Activated CD8-positive, alpha-beta T cell treated with anti-CD3 and anti-CD28 coated beads, Interleukin-2, amount 10 ng/mL, durations not matched to agents 7 days and 5 days (primary cell): ENCODE results near the gene GALNT9. TPM values are rescaled to one million over a fixed set of nuclear protein-coding genes. Genes with fewer than 3 reads are reported as not detected.
"Not testable (repeated sequence)": the region's sequence is repeated elsewhere in the genome, so short reads cannot be mapped to it uniquely, and the experiment has no call there.

Source experiments
- ATAC-seq: fragments of 150-1000 bp; cut with Tn5 transposase; one replicate; pipeline ENCODE4 v1.10.0; 2021; ENCODE audit warnings: moderate library complexity
- CTCF ChIA-PET: fragments of 350-600 bp; sonication (Branson Sonifier 250); formaldehyde crosslinking; loops from one replicate; lab custom pipeline; 2021; ENCODE audit warnings: antibody characterized with exemption; lab: Charles Lee
- POLR2A ChIA-PET: fragments of 350-600 bp; sonication (Branson Sonifier 250); formaldehyde crosslinking; loops from one replicate; lab custom pipeline; 2021; ENCODE audit warnings: antibody characterized with exemption; lab: Charles Lee
- DNase-seq: peaks from one replicate; pipeline ENCODE4 v3.0.0-alpha.2; 2020
- H3K27ac Mint-ChIP-seq: one replicate; pipeline ENCODE4 v1.8.0; 2021; ENCODE audit warnings: mild to moderate bottlenecking, mixed read lengths
- H3K27me3 Mint-ChIP-seq: one replicate; pipeline ENCODE4 v1.8.0; 2021; ENCODE audit warnings: low read depth, mixed read lengths
- H3K36me3 Mint-ChIP-seq: one replicate; pipeline ENCODE4 v1.8.0; 2021; ENCODE audit warnings: low read depth, mixed read lengths
- H3K4me1 Mint-ChIP-seq: one replicate; pipeline ENCODE4 v1.8.0; 2021; ENCODE audit warnings: low read depth, mixed read lengths
- H3K4me3 Mint-ChIP-seq: one replicate; pipeline ENCODE4 v1.8.0; 2021; ENCODE audit warnings: mild to moderate bottlenecking, mixed read lengths
- H3K9me3 Mint-ChIP-seq: one replicate; pipeline ENCODE4 v1.8.0; 2022; ENCODE audit warnings: mixed read lengths; ENCODE audit not compliant: insufficient read depth
- total RNA-seq, 2 experiments: library from RNA; stranded (reverse); gene quantifications; one replicate each; pipeline ENCODE4 v1.2.3, GENCODE V29; 2021

Gene GALNT9
- total RNA-seq, 2 experiments from 2014 or later: not detected

GRCh38 chr12:132365226-132365625 is 35.8 kb upstream of the GALNT9 start:
- no peaks in the 10 kb centered on the region for H3K4me1 Mint-ChIP-seq
- H3K9me3 Mint-ChIP-seq: no peaks in the 10 kb centered on the region
- H3K36me3 Mint-ChIP-seq: no peaks in the 10 kb centered on the region
- ATAC-seq (no peak), DNase-seq (no peak)
- H3K27me3 Mint-ChIP-seq: peaks cover under 1% of the 10 kb centered on the region
- POLR2A ChIA-PET: no interaction called here
- CTCF ChIA-PET: no interaction called here
- H3K4me3 Mint-ChIP-seq: no peak overlapping the region
- H3K27ac Mint-ChIP-seq: no peak overlapping the region

DNA sequence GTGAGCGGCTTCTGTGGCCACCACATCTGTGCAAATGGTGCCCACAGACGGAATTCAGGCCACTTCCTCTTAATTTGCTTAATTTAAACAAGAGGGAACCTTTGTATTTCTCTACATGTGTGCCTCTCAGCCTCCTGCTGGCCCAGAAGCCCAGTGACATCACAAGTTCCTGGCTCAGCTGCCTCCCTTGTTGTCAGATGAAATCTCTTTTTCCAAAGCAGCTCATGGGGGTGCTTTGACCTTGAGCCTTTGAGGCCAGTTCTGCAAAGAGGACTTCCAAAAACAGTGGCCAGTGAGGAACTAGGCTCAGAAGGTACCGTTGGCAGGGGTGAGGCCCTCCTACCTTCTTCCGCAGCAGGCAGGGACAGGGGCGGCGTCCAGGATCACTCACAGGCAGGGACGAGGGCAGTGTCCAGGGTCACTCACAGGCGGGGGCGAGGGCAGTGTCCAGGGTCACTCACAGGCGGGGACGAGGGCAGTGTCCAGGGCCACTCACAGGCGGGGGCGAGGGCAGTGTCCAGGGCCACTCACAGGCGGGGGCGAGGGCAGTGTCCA is 35.0 kb upstream of the GALNT9 start:
- H3K9me3 Mint-ChIP-seq: peaks cover 5% of the 10 kb centered on the region
- H3K27me3 Mint-ChIP-seq: no peaks in the 10 kb centered on the region
- POLR2A ChIA-PET: no interaction called here
- no peak overlapping the region for H3K4me3 Mint-ChIP-seq
- peaks cover 2% of the 10 kb centered on the region for H3K36me3 Mint-ChIP-seq
- no peaks in the 10 kb centered on the region for H3K4me1 Mint-ChIP-seq
- no peak for ATAC-seq
- no peak for DNase-seq
- CTCF ChIA-PET: no interaction called here
- no peak overlapping the region for H3K27ac Mint-ChIP-seq

- DNase-seq (no peak), ATAC-seq (no peak)
- no peak overlapping the region for H3K4me3 Mint-ChIP-seq
- no peak overlapping the region for H3K27ac Mint-ChIP-seq
- ChIA-PET POLR2A (no interaction called here), CTCF (no interaction called here)
- peaks cover 2% of the 10 kb centered on the region for H3K36me3 Mint-ChIP-seq
- H3K4me1 Mint-ChIP-seq: no peaks in the 10 kb centered on the region
- no peaks in the 10 kb centered on the region for H3K27me3 Mint-ChIP-seq
- H3K9me3 Mint-ChIP-seq: peaks cover 5% of the 10 kb centered on the region
Observed at GRCh38 chr12:132363661-132364347, 34.4 kb upstream of the GALNT9 start.

DNA sequence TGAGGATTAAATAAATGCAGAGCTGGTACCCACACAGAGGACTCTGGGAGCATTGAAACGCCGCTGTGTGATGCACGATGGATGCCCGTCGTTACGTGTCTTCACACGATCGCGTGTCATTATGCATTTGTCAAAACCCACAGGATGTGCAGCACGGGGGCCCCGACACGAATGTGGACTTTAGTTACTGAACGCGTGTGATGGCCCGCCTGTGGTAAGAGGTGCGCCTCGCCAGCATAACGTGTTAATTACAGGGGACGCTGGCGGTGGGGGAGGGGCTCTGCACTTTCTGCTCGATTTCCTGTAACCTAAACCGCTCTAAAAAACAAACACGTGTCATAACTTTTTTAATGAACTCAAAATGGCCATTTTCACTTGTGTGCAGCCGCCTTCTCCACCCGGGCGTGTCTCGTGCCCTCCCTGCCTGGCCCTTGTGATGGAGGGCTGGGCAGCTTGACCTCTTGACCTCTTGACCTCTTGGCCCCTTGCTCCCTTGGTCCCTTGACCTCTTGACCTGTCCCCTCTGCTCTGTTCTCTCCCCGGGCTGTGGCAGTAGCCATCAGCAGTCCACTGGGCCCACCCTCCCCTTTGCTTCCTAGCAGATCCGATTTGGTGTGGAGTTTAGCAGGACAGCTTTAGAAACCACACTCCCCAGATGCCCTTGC is 33.7 kb upstream of the GALNT9 start:
- Mint-ChIP-seq H3K4me3 (no peak overlapping the region), H3K27me3 (no peaks in the 10 kb centered on the region)
- ATAC-seq: no peak

GRCh38 chr12:132360906-132361777 is 31.8 kb upstream of the GALNT9 start:
- no peaks in the 10 kb centered on the region for H3K4me1 Mint-ChIP-seq
- no peak overlapping the region for H3K4me3 Mint-ChIP-seq
- DNase-seq (no peak), ATAC-seq (no peak)
- ChIA-PET CTCF (no interaction called here), POLR2A (no interaction called here)
- no peaks in the 10 kb centered on the region for H3K27me3 Mint-ChIP-seq
- H3K36me3 Mint-ChIP-seq: peaks cover 2% of the 10 kb centered on the region
- no peak overlapping the region for H3K27ac Mint-ChIP-seq
- H3K9me3 Mint-ChIP-seq: peaks cover 5% of the 10 kb centered on the region

More for the DNA sequence above, 33.7 kb upstream of the GALNT9 start:
- ChIA-PET CTCF (no interaction called here), POLR2A (no interaction called here)
- Mint-ChIP-seq H3K4me1 (no peaks in the 10 kb centered on the region), H3K36me3 (peaks cover 2% of the 10 kb centered on the region), H3K9me3 (peaks cover 5% of the 10 kb centered on the region), H3K27ac (no peak overlapping the region)
- no peak for DNase-seq

GRCh38 chr12:132360410-132360809 is 31.0 kb upstream of the GALNT9 start:
- Mint-ChIP-seq H3K27me3 (no peaks in the 10 kb centered on the region), H3K9me3 (peaks cover 5% of the 10 kb centered on the region)

DNA sequence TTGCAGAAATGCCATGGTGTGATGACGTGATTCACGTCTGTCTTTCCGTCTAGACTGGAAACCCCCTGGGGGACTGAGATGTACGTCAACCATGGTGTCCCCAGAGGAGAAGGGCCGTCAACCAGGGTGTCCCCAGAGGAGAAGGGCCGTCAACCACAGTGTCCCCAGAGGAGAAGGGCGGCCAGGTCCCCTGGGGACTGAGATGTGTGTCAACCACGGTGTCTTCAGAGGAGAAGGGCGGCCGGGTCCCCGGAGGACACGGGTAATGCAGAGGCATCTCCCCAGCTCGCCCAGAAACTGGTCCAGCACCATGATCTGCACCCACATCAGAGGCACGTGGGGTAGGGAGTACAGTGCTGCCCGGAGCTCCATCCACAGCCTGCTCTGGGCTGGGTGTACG is 30.6 kb upstream of the GALNT9 start:
- no peak for DNase-seq
- H3K27ac Mint-ChIP-seq: no peak overlapping the region
- H3K4me3 Mint-ChIP-seq: no peak overlapping the region
- peaks cover 5% of the 10 kb centered on the region for H3K9me3 Mint-ChIP-seq
- peaks cover 2% of the 10 kb centered on the region for H3K36me3 Mint-ChIP-seq
- ChIA-PET CTCF (no interaction called here), POLR2A (no interaction called here)
- no peaks in the 10 kb centered on the region for H3K4me1 Mint-ChIP-seq
- H3K27me3 Mint-ChIP-seq: no peaks in the 10 kb centered on the region
- no peak for ATAC-seq

More at GRCh38 chr12:132360410-132360809, 31.0 kb upstream of the GALNT9 start:
- peaks cover 2% of the 10 kb centered on the region for H3K36me3 Mint-ChIP-seq
- H3K4me1 Mint-ChIP-seq: no peaks in the 10 kb centered on the region
- no peak overlapping the region for H3K4me3 Mint-ChIP-seq
- H3K27ac Mint-ChIP-seq: no peak overlapping the region
- POLR2A ChIA-PET: no interaction called here
- CTCF ChIA-PET: no interaction called here
- ATAC-seq (no peak), DNase-seq (no peak)

- Mint-ChIP-seq H3K27ac (no peak overlapping the region), H3K4me1 (no peaks in the 10 kb centered on the region), H3K27me3 (no peaks in the 10 kb centered on the region), H3K36me3 (peaks cover 2% of the 10 kb centered on the region), H3K9me3 (peaks cover 5% of the 10 kb centered on the region), H3K4me3 (no peak overlapping the region)
- ChIA-PET CTCF (no interaction called here), POLR2A (no interaction called here)
- DNase-seq (no peak), ATAC-seq (no peak)
Observed at GRCh38 chr12:132359551-132359950, 30.2 kb upstream of the GALNT9 start.

GRCh38 chr12:132358241-132359225 is 29.1 kb upstream of the GALNT9 start:
- H3K4me3 Mint-ChIP-seq, H3K4me1 Mint-ChIP-seq, ATAC-seq, H3K27me3 Mint-ChIP-seq, H3K27ac Mint-ChIP-seq, CTCF ChIA-PET, POLR2A ChIA-PET, H3K36me3 Mint-ChIP-seq, DNase-seq, H3K9me3 Mint-ChIP-seq: not testable (repeated sequence)

GRCh38 chr12:132357623-132358186 is 28.3 kb upstream of the GALNT9 start:
- peaks cover 2% of the 10 kb centered on the region for H3K36me3 Mint-ChIP-seq
- DNase-seq (no peak), ATAC-seq (no peak)
- no peaks in the 10 kb centered on the region for H3K27me3 Mint-ChIP-seq
- H3K4me1 Mint-ChIP-seq: no peaks in the 10 kb centered on the region
- CTCF ChIA-PET: no interaction called here
- POLR2A ChIA-PET: no interaction called here
- H3K27ac Mint-ChIP-seq: no peak overlapping the region
- no peak overlapping the region for H3K4me3 Mint-ChIP-seq
- peaks cover 5% of the 10 kb centered on the region for H3K9me3 Mint-ChIP-seq
